Measurements from ENCODE around the gene CCDC40. TPM values are rescaled to one million over a fixed set of nuclear protein-coding genes. Genes with fewer than 3 reads are reported as not detected.
A peak's percentile ranks its signal among the peaks of the same experiment; 100 is the strongest.

CCDC40 gene
- total and polyA plus RNA-seq, 2 of the 13 experiments (the other 11 are each of a cell fraction or from before 2014, with no cell fraction given): 4.1 to 5.5 TPM

DNA sequence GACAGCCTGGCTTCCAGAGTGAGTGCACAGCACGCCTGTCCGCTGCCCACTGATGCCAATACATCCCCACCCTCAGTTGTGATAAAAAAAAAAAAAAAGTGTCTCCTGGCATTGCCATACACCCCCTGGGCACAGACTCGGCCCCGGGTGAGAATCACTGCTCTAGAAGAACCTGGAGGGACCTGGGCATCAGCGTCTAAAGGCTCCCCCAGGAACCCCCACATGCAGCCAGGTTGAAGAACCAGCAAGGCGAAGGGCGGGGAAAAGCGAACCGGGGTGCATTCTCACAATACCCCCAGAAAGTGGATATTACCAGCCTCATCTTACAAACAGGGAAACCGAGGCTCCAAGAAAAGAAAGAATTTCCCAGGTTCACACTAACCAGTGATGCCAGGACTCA, 28.5 kb upstream of the CCDC40 start:
- DNase-seq (ENCODE audit: low spot score): no peak
- Histone ChIP-seq H3K9me3 (ENCODE audit: low read length) (no peaks in the 10 kb centered on the region), H3K4me1 (ENCODE audit: insufficient read depth, low read length) (peaks cover 28% of the 10 kb centered on the region), H4K20me1 (ENCODE audit: insufficient read depth, low read length) (no peaks in the 10 kb centered on the region), H3K4me3 (replicated peaks in 1 of 3; ENCODE audit: insufficient read depth in 1 of 3, low read depth in 2 of 3, low read length in 3 of 3) (no peak overlapping the region), H3K79me2 (ENCODE audit: insufficient read depth, low read length) (no peaks in the 10 kb centered on the region), H3K4me2 (ENCODE audit: low read depth, low read length) (no peak overlapping the region), H3K27me3 (ENCODE audit: control insufficient read depth in 1 of 2, insufficient read depth in 2 of 2, low read length in 2 of 2) (no peaks in the 10 kb centered on the region), H2AFZ (ENCODE audit: low read length) (no peak overlapping the region), H3K36me3 (replicated peaks in 1 of 2; ENCODE audit: control insufficient read depth in 1 of 2, insufficient read depth in 2 of 2, low read length in 2 of 2) (peaks cover 8 to 21% of the 10 kb centered on the region in 2 experiments), H3K9ac (ENCODE audit: insufficient read depth, low read depth, low read length) (no peak overlapping the region), H3K27ac (ENCODE audit: extremely low read length, insufficient read depth, low read length) (no peak overlapping the region)
- no peak for ATAC-seq
- POLR2A ChIA-PET: interaction anchor here (0.7 to 8.5 kb wide), 8 partner anchors 9 to 211 kb away, joined by 3 to 111 read pairs (median 5); partner anchors contain the start of genes CBX8 and GAA
- FAIRE-seq: no peak
- intact Hi-C loops (cut with micrococcal nuclease; ENCODE audit: unreplicated experiment): no loop called here
- CTCF ChIA-PET (ENCODE audit: low intra/inter-chr PET ratio, low total read pairs): interaction anchor here (1.2 to 2.0 kb wide), 5 partner anchors 16 to 117 kb away, joined by 3 to 10 read pairs (median 5); partner anchors contain the start of genes CCDC40 and TBC1D16
- TF ChIP-seq, protein P1, sequence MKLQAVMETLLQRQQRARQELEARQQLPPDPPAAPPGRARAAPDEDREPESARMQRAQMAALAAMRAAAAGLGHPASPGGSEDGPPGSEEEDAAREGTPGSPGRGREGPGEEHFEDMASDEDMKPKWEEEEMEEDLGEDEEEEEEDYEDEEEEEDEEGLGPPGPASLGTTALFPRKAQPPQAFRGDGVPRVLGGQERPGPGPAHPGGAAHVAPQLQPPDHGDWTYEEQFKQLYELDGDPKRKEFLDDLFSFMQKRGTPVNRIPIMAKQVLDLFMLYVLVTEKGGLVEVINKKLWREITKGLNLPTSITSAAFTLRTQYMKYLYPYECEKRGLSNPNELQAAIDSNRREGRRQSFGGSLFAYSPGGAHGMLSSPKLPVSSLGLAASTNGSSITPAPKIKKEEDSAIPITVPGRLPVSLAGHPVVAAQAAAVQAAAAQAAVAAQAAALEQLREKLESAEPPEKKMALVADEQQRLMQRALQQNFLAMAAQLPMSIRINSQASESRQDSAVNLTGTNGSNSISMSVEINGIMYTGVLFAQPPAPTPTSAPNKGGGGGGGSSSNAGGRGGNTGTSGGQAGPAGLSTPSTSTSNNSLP (IDR thresholded peaks at IDR 0.05; ENCODE audit: low read depth, low read length): no peak
- TF ChIP-seq, protein P2, sequence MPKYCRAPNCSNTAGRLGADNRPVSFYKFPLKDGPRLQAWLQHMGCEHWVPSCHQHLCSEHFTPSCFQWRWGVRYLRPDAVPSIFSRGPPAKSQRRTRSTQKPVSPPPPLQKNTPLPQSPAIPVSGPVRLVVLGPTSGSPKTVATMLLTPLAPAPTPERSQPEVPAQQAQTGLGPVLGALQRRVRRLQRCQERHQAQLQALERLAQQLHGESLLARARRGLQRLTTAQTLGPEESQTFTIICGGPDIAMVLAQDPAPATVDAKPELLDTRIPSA (CRISPR knock-in tag; IDR thresholded peaks at IDR 0.05; ENCODE audit: borderline replicate concordance): 0 out of 2 replicates have a peak, but pooled peaks have one; percentile 62
- TF ChIP-seq FOSL1 (CRISPR knock-in tag; IDR thresholded peaks at IDR 0.05; ENCODE audit: borderline replicate concordance) (no peak), THYN1 (CRISPR knock-in tag; IDR thresholded peaks at IDR 0.05; ENCODE audit: borderline replicate concordance, low read depth) (0 out of 2 replicates have a peak, but pooled peaks have one; percentile 2)
- BruUV-seq (replicated peaks): TSS peak; percentile 16
- WGBS (ENCODE audit: low lambda C conversion rate): 69% methylated on average over 10 of the region's 10 CpGs
- in situ Hi-C loops (cut with HindIII; ENCODE audit: extremely low pct_ligation_motif_present, low pct_unique_long_range_greater_than_20kb): loop anchor here (5.0 kb wide), 2 partner anchors 74 to 114 kb away; no protein-coding TSS in a partner anchor
